Fibroblast of skin of right biceps (primary cell): ENCODE results near the gene ARPC4.
"Not testable (repeated sequence)": the region's sequence is repeated elsewhere in the genome, so short reads cannot be mapped to it uniquely, and the experiment has no call there.

ENCODE experiments used
- DNase-seq: peaks from one replicate; pipeline ENCODE4 v3.0.0-alpha.2; 2013

The ARPC4 gene

DNA sequence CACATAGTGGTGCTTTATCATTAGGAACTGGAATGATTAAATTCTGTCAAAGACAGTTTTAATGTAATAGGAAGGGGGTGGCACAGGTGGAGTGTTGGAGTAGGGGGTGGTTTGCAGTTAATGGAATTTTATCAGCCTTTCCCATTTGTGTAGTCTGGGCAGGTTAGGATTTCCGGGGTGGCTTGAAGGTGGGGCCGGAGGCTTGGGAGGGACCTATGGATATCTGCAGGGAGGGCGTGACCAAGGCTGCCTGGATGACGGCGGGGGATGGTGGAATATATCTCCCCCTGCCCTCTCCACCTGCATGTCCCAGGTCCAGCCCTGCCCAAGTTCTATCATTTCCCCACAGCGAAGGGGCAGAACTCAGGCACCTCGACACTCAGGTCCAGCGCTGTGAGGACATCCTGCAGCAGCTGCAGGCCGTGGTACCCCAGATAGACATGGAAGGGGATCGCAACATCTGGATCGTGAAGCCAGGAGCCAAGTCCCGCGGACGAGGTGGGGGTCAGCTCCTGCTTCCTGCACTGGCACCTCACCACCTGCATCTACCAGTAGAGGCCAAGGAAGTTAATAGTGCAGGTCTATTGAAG lies 32.7 kb downstream of the ARPC4 start:
- no peak for DNase-seq

DNA sequence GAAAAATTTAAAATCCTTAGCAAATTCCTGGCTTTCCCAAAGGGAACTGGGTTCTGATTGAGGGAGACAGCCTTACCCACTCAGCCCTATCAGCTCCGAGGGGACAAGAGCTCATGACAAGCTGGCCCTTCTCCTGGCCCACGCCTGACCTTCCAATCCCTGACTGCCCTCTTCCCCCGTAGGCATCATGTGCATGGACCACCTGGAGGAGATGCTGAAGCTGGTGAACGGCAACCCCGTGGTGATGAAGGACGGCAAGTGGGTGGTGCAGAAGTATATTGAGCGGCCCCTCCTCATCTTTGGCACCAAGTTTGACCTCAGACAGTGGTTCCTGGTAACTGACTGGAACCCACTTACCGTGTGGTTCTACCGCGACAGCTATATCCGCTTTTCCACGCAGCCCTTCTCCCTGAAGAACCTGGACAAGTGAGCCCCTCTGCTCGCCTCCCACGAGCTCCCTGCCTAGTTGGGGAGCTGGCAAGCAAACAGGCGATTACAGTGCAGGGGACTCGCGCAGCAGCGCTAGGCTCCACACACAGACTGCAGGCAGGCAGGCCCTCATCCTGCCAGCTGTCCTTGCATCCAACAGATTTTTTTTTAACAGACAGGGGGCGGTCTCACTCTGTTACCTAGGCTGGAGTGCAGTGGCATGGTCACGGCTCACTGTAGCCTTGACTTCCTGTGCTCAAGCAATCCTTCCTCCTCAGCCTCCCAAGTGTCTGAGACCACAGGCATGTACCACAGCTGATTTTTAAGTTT lies 34.1 kb downstream of the ARPC4 start:
- DNase-seq: peak; percentile 31

DNA sequence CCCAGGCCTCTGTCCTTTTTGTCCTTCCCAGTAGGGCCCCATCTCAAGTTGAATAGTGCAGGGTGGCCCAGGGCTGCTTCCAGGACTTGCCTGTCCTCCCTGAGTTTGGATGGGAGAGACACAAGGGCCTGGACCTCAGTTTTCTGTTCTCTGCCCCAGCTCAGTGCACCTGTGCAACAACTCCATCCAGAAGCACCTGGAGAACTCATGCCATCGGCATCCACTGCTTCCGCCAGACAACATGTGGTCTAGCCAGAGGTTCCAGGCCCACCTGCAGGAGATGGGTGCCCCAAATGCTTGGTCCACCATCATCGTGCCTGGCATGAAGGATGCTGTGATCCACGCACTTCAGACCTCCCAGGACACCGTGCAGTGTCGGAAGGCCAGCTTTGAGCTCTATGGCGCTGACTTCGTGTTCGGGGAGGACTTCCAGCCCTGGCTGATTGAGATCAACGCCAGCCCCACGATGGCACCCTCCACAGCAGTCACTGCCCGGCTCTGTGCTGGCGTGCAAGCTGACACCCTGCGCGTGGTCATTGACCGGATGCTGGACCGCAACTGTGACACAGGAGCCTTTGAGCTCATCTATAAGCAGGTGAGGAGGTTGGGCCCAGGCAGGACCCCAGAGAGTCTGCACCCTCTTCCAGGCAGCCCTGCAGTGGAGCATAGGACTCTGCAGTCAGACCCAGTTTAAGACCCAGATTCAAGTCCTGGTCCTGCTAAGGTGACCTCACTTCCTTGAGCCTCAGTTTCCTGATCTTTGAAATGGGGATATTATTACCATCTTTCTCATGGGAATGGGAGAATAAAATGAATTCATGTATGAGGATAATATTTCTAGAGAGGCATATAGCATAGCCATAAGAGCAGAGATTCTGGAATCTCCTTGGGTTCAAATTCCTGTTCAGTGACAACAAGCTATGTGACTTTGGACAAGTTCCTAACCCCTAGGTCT lies 36.2 kb downstream of the ARPC4 start:
- DNase-seq: no peak

DNA sequence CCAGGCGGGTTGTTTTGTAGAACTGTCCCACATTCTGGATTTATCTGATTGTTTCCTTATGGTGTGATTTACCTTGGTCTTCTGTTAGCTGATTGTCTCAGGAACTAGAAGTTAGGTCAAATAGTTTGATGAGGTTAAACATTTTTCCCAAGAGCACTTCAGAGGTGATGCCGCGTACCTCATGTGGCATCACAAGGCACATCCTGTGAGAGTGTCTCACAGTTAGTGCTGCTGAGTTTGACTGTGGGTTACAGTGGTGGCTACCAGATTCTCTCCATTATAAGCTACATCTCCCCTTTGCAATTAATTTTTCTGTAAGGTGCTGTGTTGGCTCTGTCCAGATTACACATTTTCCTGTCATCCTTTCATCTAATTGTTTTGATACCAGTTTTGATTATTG lies 38.4 kb downstream of the ARPC4 start:
- no peak for DNase-seq

DNA sequence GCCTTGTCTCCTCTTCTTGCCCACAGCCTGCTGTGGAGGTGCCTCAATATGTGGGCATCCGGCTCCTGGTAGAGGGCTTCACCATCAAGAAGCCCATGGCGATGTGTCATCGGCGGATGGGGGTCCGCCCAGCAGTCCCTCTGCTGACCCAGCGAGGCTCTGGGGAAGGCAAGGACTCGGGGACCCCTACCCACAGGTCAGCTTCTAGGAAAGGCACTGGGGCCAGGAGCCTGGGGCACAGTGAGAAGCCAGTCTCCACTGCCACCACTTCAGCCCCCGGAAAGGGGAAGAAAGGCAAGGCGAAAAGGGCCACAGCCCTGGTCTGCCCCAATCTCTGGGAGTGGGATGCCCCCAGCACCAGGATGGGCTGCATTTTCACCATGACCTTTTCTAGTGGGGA lies 40.2 kb downstream of the ARPC4 start:
- no peak for DNase-seq

DNA sequence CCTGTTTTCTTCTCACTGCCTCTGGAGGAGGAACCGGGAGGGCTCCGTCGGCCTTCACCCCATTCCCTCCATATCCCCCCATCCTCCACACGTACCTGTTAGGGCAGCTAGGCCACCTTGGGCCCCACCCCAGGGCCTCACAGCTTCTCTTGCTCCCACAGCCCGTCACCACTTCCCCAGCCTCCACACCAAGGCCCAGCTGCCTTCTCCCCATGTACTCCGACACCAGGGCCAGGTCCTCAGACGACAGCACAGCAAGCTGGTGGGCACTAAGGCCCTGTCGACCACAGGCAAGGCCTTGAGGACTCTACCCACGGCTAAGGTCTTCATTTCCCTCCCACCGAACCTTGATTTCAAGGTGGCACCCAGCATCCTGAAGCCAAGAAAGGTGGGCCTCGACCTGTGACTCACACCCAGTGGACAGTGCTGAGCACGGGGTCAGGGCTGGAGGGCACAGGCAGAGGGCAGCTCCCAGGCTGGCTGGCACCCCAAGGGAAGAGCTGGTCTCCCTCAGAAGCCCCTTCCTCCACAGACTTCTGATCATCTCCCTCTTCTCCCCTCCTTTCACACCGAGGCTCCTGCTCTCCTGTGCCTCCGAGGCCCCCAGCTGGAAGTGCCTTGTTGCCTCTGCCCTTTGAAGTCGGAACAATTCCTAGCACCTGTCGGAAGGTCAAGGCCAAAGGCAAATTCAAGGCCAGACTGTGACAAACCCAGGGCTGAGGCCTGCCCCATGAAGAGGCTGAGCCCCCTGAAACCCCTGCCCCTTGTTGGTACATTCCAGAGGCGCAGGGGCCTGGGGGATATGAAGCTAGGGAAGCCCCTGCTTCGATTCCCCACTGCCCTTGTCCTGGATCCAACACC lies 41.9 kb downstream of the ARPC4 start:
- DNase-seq: no peak

DNA sequence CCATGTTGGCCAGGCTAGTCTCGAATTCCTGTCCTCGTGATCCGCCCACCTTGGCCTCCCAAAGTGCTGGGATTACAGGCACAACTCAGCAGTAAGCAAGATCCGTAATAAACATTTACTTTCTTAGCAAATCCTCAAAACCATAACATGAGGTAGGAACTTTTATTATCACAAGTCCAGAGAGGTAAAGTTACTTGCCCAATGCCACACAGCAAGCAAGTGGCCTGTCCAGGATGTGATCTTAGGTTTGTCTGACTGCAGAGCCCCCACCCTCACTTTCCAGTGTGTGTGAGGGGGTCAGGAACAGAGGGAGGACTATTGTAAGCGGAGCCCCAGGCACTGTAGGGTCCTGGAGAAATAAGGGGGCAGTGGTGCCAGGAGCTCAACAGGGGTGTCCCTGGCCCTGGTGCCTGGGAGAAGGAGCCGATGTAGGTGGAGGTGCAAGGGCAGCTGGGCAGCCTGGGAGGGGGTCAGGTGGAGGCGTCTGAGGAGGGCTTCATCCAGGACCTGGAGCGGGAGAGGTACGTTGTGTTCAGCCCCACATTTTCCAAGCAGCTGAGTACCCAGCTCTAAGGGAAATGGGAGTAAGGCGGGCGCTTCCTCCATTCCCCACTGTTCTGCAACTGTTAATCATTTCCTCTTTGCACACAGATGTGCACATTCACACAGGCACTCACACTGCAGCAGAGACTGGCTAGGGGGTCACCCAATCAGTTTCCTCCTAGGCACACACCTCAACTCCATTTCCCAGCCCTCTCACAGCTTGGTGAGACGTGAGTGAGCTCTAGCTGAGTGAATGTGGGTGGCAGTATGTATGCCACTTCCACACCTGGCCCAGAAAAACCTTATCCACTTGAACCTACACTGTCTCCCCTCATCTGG lies 45.1 kb downstream of the ARPC4 start:
- DNase-seq: no peak

DNA sequence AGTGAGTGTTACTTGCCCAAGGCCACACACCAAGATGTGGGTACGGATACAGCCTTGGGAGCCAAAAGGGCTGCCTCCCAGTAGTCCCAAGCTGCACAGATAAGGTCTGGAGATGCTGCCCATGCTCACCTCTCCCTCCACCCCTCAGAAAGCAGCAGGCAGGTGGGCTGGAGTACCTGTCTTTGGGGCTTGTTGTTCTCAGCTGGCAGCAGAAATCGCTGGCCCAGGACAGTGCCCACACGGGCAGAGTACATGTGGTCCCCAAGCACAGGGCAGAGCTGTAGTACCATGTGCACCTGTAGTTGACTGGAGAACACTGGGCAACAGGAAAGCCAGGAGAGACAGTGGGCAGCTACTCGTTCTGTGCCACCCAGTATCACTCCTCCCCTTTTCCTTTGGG lies 46.0 kb downstream of the ARPC4 start:
- no peak for DNase-seq

DNA sequence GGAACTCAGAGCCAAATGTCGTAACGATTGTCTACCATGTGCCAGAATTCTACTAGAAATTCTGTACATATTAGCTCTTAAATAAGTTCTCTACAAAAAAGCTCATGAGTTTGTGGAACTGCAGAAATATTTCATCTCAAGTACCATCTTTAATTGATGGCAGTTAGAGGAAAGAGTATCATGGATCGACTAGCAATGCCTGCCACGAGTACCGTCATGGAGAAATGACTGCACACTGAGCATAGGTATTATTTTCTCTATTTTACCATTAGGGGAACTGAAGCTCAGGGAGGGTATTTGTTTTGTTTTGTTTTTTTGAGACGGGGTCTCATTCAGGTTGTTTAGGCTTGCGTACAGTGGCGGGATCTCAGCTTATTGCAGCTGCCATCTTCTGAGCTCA lies 48.1 kb downstream of the ARPC4 start:
- no peak for DNase-seq

DNA sequence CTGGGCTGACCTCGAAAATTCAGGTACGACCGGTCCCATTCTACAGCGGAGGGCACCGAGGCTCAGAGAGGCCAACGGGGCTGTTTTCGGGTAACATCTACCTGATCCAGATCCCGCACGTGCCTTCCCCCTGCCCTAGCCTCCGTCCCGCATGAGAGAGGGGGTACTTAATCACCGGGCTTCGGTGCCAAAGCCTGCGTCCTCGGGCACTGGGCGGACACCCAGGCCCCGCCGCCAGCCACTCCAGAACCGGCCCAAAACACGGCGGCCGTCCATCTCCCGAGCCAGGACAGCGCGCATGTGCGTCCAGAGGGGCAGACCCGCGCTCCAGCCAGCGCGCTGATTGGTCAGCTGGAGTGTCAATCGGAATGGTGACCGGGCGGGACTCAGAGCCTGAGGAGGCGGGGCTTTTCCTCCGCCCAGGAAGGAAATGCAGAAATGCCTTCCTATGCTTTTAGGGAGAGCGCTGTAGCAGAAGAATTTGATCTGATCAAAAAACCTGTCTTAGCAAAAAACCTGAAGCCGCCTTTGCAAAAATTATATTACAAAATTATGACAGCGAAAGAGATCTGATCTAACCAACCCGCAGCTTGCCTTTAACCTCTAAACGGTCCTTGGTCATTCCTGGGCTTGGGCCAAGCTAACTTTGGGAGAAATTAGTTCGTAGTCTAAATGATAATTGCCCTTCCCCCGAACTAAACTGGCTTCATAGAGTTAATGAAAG lies 51.0 kb downstream of the ARPC4 start, which contains the start of gene RPUSD3:
TSS of gene RPUSD3 (minus strand) at position 294 of the 724 bp plus-strand sequence. CDS start at position 276, 18 bp downstream.
- peak; percentile 96 for DNase-seq

DNA sequence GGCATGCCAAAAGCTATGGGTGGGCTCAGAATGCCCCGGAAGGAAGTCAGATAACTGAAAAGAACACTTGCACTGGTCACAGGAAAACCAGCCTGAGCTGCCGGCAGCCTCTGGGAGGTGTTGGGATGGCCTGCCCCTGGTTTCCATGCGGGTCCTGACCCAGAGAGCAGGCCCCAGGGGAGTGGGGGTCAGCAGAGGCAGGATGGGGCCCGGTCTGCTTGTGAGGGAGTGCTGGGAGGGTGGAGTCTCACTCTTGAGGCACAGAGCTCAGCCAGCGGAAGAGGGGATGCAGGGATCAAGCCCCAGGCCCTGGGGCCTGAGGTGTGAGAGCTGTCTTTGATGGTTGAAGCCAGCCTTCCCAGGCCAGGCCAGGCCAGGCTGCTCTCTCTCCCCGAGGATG lies 53.3 kb downstream of the ARPC4 start:
- DNase-seq: no peak

DNA sequence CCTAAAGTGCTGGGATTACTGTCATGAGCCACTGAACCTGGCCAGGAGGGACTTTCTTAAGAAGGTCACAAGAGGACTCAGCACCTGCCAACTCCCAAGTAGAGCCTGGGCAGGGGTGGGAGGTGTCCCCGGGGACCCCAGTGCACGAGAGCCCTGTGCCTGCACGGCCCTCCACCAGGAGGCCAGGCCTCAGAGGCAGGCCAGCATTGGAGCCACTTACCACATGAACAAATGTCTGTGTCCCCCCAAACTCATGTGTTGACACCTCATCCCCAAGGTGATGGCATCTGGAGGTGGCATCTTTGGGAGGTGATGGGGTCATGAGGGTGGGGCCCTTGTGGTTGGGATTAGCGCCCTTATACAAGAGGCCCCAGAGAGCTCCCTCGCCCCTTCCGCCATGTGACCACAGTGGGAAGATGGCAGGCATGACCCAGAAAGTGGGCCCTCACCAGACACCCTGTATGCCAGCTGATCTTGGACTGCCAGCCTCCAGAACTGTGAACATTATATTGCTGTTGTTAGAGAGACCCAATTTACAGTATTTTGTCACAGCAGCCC lies 54.1 kb downstream of the ARPC4 start:
- DNase-seq: no peak

DNA sequence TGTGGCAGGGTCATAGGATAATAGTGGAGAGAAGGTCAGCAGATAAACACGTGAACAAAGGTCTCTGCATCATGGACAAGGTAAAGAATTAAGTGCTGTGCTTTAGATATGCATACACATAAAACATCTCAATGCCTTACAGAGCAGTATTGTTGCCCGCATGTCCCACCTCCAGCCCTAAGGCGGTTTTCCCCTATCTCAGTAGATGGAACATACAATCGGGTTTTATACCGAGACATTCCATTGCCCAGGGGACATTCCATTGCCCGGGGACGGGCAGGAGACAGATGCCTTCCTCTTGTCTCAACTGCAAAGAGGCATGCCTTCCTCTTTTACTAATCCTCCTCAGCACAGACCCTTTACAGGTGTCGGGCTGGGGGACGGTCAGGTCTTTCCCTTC lies 55.0 kb downstream of the ARPC4 start:
- not testable (repeated sequence) for DNase-seq

DNA sequence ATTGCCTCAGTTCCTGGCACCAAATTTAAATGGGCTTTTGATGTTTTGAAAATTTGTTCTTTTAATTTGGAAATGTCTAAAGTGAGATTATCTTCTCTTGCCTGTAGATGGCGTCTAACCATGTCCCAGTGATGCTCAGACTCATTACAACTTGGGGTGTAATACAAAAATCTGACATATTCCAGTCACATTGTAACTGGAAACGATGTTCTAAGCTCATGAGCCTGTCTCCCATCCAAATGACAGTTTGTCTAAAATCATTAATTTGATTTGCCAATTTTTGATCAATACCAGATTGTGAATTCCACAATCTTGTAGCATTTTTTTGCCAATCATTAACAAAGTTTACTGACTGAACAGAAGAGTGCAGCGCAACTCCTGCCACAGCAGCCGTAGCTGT lies 56.0 kb downstream of the ARPC4 start:
- peak; percentile 29 for DNase-seq

DNA sequence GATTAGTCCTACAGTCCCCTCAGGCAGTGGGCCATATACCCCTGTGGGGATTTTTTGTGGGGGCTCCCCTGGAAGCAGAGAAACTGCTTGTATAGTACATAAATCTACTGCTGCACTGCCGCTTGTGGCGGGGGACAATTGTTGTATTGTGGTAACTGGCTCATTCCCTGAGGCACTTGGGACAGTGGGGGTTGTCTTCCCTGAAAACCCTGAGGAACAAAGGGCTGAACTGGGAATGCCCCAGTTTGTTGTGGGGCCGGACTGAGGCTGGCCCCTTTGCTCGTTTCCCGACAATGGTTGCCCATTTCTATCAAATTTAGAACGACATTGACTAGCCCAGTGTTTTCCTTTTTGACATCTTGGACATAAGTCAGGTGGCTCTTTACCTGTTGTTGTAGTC lies 58.5 kb downstream of the ARPC4 start:
- not testable (repeated sequence) for DNase-seq

DNA sequence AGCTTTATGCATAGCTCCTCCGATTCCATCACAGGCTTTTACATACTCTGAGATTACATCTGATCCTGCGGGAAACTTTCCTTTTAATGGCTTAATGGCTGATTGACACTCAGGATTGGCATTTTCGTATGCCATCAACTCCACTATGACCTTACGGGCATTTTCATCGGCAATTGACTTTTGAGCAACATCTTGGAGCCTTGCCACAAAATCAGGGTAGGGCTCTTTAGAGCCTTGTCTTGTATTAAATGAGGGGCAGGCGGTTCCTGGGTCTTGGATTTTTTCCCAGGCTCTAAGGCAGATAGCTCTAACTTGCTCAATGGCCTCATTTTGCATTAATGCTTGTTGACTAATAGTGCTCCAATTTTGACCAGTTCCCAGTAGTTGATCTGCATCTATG lies 59.0 kb downstream of the ARPC4 start:
- DNase-seq: not testable (repeated sequence)

DNA sequence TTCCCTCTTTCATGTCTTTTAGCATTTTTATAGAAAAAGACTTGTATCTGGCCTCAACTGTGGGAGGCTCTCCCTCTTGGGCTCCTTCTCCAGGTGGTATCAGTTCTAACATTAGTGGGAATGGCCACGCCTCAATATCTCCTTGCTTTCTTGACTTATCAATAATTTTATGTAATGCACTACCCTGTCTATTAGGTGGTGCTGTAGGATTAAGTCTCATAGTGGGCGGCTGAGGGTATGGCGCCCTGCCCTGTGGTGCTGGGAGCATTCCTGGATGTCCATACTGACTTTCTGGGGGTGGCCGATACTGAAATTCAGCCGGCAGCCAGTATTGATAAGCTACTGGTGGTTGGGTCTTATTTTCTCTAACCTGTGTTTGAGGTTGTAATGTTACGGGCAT lies 59.6 kb downstream of the ARPC4 start:
- DNase-seq: no peak

DNA sequence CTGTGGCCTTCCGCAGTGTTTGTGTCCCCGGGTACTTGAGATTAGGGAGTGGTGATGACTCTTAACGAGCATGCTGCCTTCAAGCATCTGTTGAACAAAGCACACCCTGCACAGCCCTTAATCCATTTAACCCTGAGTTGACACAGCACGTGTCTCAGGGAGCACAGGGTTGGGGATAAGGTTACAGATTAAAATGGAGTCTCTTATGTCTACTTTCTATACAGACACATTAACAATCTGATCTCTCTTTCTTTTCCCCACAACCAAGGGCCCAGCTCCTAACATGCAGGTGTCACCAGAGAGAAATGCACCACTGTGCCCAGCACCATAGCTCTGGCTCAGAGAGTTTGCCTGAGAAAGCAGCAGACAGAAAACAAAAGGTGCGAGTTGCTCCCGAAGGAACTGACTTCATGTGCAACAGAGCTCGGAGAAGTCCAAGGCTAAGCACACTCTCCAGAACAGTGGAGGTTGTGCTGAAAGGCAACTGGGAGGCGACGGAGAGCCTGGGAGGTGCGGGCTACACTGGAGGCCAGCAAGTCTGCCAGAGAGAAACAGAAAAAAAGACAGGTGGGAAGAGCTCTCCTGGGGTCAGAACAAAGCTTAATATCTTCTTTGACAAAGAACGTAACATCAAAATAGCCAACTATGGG lies 61.5 kb downstream of the ARPC4 start:
- DNase-seq: not testable (repeated sequence)

DNA sequence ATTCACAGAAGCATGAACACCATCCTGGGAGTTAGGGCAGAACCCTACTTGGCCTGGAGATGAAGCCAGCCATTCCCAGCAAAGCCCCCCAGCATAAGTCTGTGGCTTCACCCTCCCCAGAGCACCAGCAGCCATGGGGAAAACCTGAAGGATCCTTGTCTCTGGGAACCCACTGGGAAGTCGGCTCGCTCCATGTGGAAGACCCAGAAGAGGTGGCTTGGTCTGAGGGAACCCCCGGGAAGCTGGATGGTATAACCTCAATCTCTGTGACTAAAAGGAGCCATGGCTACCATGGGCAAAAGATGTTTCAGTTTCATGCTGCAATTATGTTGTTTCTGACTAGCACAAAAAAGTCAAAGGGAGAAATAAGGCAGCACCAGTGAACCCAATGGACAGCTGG lies 62.7 kb downstream of the ARPC4 start:
- no peak for DNase-seq
